ENCODE measurements around the gene AATF. TPM values are rescaled to one million over a fixed set of nuclear protein-coding genes. Genes with fewer than 3 reads are reported as not detected.

AATF gene
- total RNA-seq, 1 donor from 2014 or later: 22.5 TPM

DNA sequence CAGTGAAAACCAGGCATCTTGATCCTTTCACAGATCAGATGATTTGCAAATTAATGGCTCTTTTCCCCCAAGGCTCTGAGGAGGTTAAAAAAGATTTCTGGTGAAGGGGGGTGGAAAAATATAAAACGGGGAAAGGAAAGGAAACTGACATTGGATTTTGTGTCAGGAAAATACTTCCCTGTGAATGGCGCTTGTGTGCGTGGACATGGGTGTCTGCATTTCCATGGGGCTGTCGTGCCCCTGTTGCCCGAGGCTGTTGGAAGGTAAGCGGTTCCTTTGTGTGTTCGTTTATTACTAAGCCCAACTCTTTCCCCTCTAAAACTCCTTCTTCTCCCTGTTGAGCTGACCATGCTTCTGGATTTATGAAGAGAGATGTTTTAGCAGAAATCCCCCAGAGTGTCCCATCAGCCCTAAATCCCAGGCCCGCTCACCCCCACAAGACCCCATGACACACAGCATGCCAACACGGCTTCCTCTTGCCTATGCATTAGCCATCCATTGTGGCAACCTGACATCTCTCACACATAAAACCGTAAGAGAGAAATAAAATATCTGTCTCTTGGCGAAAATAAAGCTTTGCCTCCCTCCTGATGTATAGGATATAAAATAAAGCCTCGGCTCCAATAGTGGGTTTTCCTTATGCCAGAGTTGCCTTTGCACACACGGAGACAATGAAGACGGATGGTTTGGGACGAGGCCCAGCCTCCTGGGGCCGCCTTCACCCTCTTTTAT lies 18.7 kb upstream of the AATF start:
- no peak for DNase-seq
- peaks cover 30% of the 10 kb centered on the region for H3K27me3 Mint-ChIP-seq (ENCODE audit: unreplicated experiment)
- no peak overlapping the region for H3K27ac Mint-ChIP-seq (ENCODE audit: unreplicated experiment)

DNA sequence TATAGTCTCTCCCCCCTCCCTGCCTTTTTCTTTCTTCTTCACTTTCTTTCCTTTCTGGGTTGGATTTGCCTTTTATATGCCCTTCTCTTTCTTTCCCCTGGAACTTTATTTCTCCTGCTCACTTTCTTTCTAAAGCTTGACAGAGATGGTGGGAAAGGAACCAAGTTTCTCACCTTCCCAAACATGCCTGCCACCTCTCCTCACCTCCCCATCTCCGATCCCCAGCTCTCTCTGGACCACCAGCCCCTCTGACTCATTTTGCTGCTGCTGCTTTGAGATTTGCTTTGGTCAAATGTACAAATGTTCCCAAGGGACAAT lies 18.2 kb upstream of the AATF start:
- peaks cover 32% of the 10 kb centered on the region for H3K27me3 Mint-ChIP-seq (ENCODE audit: unreplicated experiment)
- peaks cover 64% of the 10 kb centered on the region for H3K4me1 Mint-ChIP-seq (ENCODE audit: low read depth, unreplicated experiment)
- TF ChIP-seq, protein P1, sequence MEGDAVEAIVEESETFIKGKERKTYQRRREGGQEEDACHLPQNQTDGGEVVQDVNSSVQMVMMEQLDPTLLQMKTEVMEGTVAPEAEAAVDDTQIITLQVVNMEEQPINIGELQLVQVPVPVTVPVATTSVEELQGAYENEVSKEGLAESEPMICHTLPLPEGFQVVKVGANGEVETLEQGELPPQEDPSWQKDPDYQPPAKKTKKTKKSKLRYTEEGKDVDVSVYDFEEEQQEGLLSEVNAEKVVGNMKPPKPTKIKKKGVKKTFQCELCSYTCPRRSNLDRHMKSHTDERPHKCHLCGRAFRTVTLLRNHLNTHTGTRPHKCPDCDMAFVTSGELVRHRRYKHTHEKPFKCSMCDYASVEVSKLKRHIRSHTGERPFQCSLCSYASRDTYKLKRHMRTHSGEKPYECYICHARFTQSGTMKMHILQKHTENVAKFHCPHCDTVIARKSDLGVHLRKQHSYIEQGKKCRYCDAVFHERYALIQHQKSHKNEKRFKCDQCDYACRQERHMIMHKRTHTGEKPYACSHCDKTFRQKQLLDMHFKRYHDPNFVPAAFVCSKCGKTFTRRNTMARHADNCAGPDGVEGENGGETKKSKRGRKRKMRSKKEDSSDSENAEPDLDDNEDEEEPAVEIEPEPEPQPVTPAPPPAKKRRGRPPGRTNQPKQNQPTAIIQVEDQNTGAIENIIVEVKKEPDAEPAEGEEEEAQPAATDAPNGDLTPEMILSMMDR (IDR thresholded peaks at IDR 0.05; ENCODE audit: partially characterized antibody, unreplicated experiment): no peak
- no peak for DNase-seq
- H3K4me3 Mint-ChIP-seq (ENCODE audit: unreplicated experiment): peak overlapping the region; percentile 53
- H3K36me3 Mint-ChIP-seq (ENCODE audit: unreplicated experiment): no peaks in the 10 kb centered on the region
- peaks cover 12% of the 10 kb centered on the region for H3K9me3 Mint-ChIP-seq (ENCODE audit: unreplicated experiment)
- no peak overlapping the region for H3K27ac Mint-ChIP-seq (ENCODE audit: unreplicated experiment)

More for the DNA sequence above, 18.7 kb upstream of the AATF start:
- TF ChIP-seq, protein P1 (IDR thresholded peaks at IDR 0.05; ENCODE audit: partially characterized antibody, unreplicated experiment): no peak
- peaks cover 9% of the 10 kb centered on the region for H3K9me3 Mint-ChIP-seq (ENCODE audit: unreplicated experiment)
- no peak overlapping the region for H3K4me3 Mint-ChIP-seq (ENCODE audit: unreplicated experiment)
- peaks cover 65% of the 10 kb centered on the region for H3K4me1 Mint-ChIP-seq (ENCODE audit: low read depth, unreplicated experiment)
- H3K36me3 Mint-ChIP-seq (ENCODE audit: unreplicated experiment): no peaks in the 10 kb centered on the region

DNA sequence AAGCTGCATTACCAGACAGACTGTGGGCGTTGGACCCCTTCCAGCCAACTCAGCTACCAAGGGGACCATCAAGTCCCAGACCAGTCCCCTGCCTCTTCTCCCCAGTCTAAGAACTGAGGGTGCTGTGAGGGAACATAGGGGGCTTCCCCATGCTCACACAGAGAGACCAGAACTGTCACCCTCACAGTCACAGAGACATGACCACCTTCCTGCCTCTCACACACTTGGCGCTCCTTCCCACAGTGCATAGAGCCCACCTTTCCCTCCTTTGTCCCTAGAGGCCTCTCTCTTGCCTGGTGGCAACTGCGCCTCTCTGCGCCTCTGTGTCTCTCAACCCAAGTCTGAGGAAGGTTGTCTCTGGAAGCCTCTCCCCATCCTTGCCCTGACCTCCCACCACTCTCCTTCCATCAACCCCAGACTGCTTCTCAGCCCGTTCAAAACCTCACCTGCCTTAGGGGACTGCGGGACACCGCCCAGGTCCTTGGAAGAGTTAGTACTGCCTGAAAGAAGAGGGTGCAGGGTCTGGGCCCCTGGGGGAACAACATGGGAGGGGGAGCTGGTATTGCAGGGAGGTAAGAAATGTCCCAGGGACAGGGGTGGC lies 17.6 kb upstream of the AATF start:
- peaks cover 12% of the 10 kb centered on the region for H3K9me3 Mint-ChIP-seq (ENCODE audit: unreplicated experiment)
- peaks cover 58% of the 10 kb centered on the region for H3K4me1 Mint-ChIP-seq (ENCODE audit: low read depth, unreplicated experiment)
- TF ChIP-seq, protein P1 (IDR thresholded peaks at IDR 0.05; ENCODE audit: partially characterized antibody, unreplicated experiment): no peak
- peaks cover 34% of the 10 kb centered on the region for H3K27me3 Mint-ChIP-seq (ENCODE audit: unreplicated experiment)
- DNase-seq: no peak
- no peak overlapping the region for H3K27ac Mint-ChIP-seq (ENCODE audit: unreplicated experiment)
- H3K36me3 Mint-ChIP-seq (ENCODE audit: unreplicated experiment): no peaks in the 10 kb centered on the region
- H3K4me3 Mint-ChIP-seq (ENCODE audit: unreplicated experiment): peak overlapping the region; percentile 44

DNA sequence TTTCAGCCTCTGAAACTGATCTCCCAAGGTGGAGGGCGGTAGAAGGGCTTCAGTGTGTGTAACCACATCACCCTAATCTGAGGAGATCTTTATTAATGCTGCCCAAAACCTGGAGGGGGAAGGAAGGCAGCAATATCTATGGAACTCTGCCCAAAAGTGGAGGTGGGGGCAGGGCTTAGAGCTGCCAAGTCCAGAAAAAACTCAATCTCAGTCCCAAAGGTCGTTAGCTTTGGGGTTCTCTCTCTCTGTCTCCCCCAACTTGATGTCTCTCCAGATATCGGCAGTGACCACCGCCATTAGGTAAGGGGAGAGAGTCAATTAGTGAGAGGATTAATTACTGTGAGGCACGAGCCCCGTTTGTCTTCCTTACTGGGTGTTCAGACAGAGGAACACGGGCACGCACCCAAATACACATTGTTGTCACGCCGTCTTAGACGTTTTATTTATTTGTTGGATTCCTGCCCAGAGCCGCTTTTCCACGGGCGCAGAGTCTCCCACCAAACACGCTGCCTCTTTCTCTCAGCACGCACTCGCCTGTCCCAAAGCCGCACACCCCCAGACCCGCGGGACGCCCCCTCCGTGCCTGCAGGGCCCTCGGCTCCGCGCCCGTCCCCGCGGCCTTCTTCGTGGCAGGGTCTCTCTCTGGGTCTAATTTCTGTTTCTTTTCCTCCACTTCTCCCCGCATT lies 16.9 kb upstream of the AATF start:
- H3K4me1 Mint-ChIP-seq (ENCODE audit: low read depth, unreplicated experiment): peaks cover 57% of the 10 kb centered on the region
- H3K27me3 Mint-ChIP-seq (ENCODE audit: unreplicated experiment): peaks cover 35% of the 10 kb centered on the region
- H3K4me3 Mint-ChIP-seq (ENCODE audit: unreplicated experiment): peak overlapping the region; percentile 76
- no peak for DNase-seq
- TF ChIP-seq, protein P1 (IDR thresholded peaks at IDR 0.05; ENCODE audit: partially characterized antibody, unreplicated experiment): no peak
- H3K9me3 Mint-ChIP-seq (ENCODE audit: unreplicated experiment): peaks cover 13% of the 10 kb centered on the region
- H3K36me3 Mint-ChIP-seq (ENCODE audit: unreplicated experiment): no peaks in the 10 kb centered on the region
- no peak overlapping the region for H3K27ac Mint-ChIP-seq (ENCODE audit: unreplicated experiment)

DNA sequence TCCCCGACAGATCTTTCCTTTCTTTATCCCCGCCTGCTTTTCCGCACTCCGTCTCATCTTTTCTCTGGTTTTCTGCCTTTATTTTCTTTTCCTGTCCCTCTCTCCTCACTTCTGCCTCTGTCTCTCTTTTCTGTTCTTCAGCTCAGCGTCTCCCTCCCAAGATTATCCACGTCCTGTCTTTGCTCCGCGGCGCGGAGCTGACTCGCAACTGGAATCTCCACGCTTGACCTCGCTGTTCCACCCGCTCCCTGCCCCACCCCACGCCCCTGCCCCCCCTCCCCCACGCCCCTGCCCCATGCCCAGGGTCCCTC lies 16.4 kb upstream of the AATF start:
- Mint-ChIP-seq H3K36me3 (ENCODE audit: unreplicated experiment) (no peaks in the 10 kb centered on the region), H3K27me3 (ENCODE audit: unreplicated experiment) (peaks cover 36% of the 10 kb centered on the region), H3K4me1 (ENCODE audit: low read depth, unreplicated experiment) (peaks cover 57% of the 10 kb centered on the region), H3K4me3 (ENCODE audit: unreplicated experiment) (peak overlapping the region; percentile 76), H3K27ac (ENCODE audit: unreplicated experiment) (peak overlapping the region; percentile 39), H3K9me3 (ENCODE audit: unreplicated experiment) (peaks cover 15% of the 10 kb centered on the region)
- DNase-seq: no peak
- TF ChIP-seq, protein P1 (IDR thresholded peaks at IDR 0.05; ENCODE audit: partially characterized antibody, unreplicated experiment): no peak
